Karpas-422 (cell line): ENCODE results near the gene EPHB1. TPM values are rescaled to one million over a fixed set of nuclear protein-coding genes. Genes with fewer than 3 reads are reported as not detected.

Experiments
- DNase-seq: peaks from one replicate; pipeline ENCODE4 v3.0.0-alpha.2; 2015
- H2AFZ ChIP-seq: fragments of 200-600 bp; sonication (generic); 2 replicates; pipeline ENCODE4 v1.6.1; 2014; ENCODE audit warnings: antibody characterized with exemption, low read length, mixed read lengths
- H3K27ac ChIP-seq: fragments of 200-600 bp; sonication (generic); 2 replicates; pipeline ENCODE4 v1.5.1; 2014; ENCODE audit warnings: mild to moderate bottlenecking, low read length, moderate library complexity
- H3K27me3 ChIP-seq: fragments of 200-600 bp; sonication (generic); 2 replicates; pipeline ENCODE4 v1.6.1; 2014; ENCODE audit warnings: low read length, mixed read lengths
- H3K36me3 ChIP-seq: fragments of 200-600 bp; sonication (generic); 2 replicates; pipeline ENCODE4 v1.6.1; 2014; ENCODE audit warnings: low read length, mixed read lengths; ENCODE audit not compliant: insufficient read depth
- H3K4me1 ChIP-seq: fragments of 200-600 bp; sonication (generic); 2 replicates; pipeline ENCODE4 v1.6.1; 2014; ENCODE audit warnings: mild to moderate bottlenecking, low read length, mixed read lengths
- H3K4me2 ChIP-seq: fragments of 200-600 bp; sonication (generic); 2 replicates; pipeline ENCODE4 v1.6.1; 2014; ENCODE audit warnings: low read length, low read depth, mild to moderate bottlenecking; ENCODE audit not compliant: poor library complexity, severe bottlenecking
- H3K4me3 ChIP-seq: fragments of 200-600 bp; sonication (generic); 2 replicates; pipeline ENCODE4 v1.5.1; 2014; ENCODE audit warnings: mild to moderate bottlenecking, antibody characterized with exemption, low read length, mixed read lengths
- H3K79me2 ChIP-seq: fragments of 200-600 bp; sonication (generic); 2 replicates; pipeline ENCODE4 v1.6.1; 2014; ENCODE audit warnings: mild to moderate bottlenecking, low read length, mixed read lengths
- H3K9ac ChIP-seq: fragments of 200-600 bp; sonication (generic); 2 replicates; pipeline ENCODE4 v1.6.0; 2014; ENCODE audit warnings: low read length
- H3K9me2 ChIP-seq: fragments of 200-600 bp; sonication (generic), shearing (Covaris generic); replicated peaks from 2 replicates; pipeline ENCODE4 v1.6.0; 2014; ENCODE audit warnings: mild to moderate bottlenecking, low read length, moderate library complexity; ENCODE audit not compliant: insufficient read depth
- H3K9me3 ChIP-seq: fragments of 300-700, 200-600 bp; sonication (generic); 2 replicates; pipeline ENCODE4 v1.6.1; 2014; ENCODE audit warnings: low read length, mixed read lengths
- H4K20me1 ChIP-seq: fragments of 200-600 bp; sonication (generic); 2 replicates; pipeline ENCODE4 v1.6.1; 2014; ENCODE audit warnings: mild to moderate bottlenecking, antibody characterized with exemption, low read length, low read depth; ENCODE audit not compliant: insufficient read depth
- total RNA-seq: library from RNA; depleted of rRNA; stranded (reverse); fragments of >200 nt; shearing (Covaris generic); gene quantifications from 2 replicates; pipeline ENCODE4 v1.2.3, GENCODE V29; 2014; ENCODE audit warnings: low replicate concordance

Gene EPHB1
- total RNA-seq, 1 experiment from 2014 or later, result 24.1 TPM

DNA sequence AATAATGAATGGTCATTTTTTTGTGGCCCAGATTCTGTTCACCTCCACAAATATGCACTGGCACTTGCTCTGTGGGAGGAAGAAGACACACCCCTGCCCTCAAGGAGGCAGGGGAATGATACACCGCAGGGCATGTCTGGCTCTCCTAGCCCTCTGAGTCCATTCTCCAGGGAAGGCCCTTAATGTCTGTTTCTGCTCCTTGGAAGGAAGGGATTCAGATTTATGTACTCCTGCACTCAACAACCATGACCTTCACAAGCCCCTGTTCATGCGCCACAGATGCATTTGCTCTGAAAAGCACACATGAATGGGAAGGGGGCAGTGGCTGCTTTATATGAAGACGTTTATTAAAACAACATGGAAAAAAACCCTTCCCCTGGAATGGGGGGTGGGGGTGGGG lies 333.8 kb downstream of the EPHB1 start:
- no peak overlapping the region for H3K27ac ChIP-seq
- no peaks in the 10 kb centered on the region for H3K36me3 ChIP-seq

GRCh38 chr3:135131290-135131689 lies 336.2 kb downstream of the EPHB1 start:
- no peaks in the 10 kb centered on the region for H3K36me3 ChIP-seq
- peaks cover 51% of the 10 kb centered on the region for H3K4me1 ChIP-seq
- no peaks in the 10 kb centered on the region for H3K79me2 ChIP-seq
- H3K4me2 ChIP-seq, result no peak overlapping the region
- H3K4me3 ChIP-seq, result no peak overlapping the region
- no peaks in the 10 kb centered on the region for H3K9me2 ChIP-seq
- DNase-seq, result no peak
- H3K9me3 ChIP-seq, result no peaks in the 10 kb centered on the region
- no peaks in the 10 kb centered on the region for H3K27me3 ChIP-seq
- H2AFZ ChIP-seq, result no peak overlapping the region
- peaks cover 6% of the 10 kb centered on the region; the same call in 1 of the 2 replicates for H4K20me1 ChIP-seq
- H3K9ac ChIP-seq, result no peak overlapping the region
- no peak overlapping the region for H3K27ac ChIP-seq

More for the DNA sequence above, 333.8 kb downstream of the EPHB1 start:
- Histone ChIP-seq H3K4me2 (no peak overlapping the region), H3K27me3 (no peaks in the 10 kb centered on the region), H3K4me1 (peaks cover 26% of the 10 kb centered on the region), H3K9me3 (no peaks in the 10 kb centered on the region), H3K4me3 (no peak overlapping the region), H3K9me2 (no peaks in the 10 kb centered on the region), H3K79me2 (no peaks in the 10 kb centered on the region), H2AFZ (no peak overlapping the region), H4K20me1 (peaks cover 24% of the 10 kb centered on the region), H3K9ac (no peak overlapping the region)
- DNase-seq, result no peak

DNA sequence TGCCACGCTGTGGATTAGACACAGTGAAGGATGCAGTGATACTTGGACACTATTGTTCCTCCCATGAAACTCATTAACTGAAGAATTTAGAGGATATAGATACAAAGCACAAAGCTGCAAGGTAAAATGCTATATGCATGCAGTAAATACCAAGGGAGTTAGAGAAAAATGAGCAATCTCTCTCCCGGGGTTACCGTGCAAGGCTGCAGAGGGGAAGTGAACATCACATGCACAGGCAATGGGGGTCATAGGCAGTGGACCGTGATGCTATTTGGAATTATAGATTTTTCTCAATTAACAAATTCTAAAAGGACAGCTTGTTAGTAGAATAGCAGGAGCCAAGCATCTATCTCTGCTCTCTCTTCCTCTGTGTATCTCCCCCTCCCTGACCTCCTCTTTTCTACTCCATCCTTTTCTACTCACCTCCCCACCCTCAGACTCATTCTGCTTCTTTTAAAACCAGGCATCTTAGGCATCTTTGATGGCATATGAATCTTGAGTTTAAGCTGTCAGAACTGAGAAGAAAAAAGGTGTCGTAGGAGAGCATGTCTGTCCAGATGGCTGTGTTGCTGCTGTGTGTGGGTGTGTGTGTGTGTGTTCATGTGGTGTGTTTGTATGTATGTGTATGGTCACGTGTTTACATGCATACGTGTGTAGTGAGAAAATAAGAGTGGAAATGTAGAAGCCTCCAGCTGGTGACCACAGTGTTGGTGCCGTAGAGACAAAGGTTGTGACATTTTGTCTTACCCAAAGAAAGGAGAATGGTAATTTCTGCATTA lies 339.0 kb downstream of the EPHB1 start:
- peaks cover 72% of the 10 kb centered on the region for H3K4me1 ChIP-seq
- peak; percentile 85 for DNase-seq
- no peak overlapping the region for H2AFZ ChIP-seq
- H3K4me3 ChIP-seq, result peak overlapping the region; percentile 44
- no peaks in the 10 kb centered on the region for H3K27me3 ChIP-seq
- H3K9me2 ChIP-seq, result no peaks in the 10 kb centered on the region
- no peaks in the 10 kb centered on the region for H3K36me3 ChIP-seq
- peak overlapping the region; percentile 84 for H3K27ac ChIP-seq
- H3K9me3 ChIP-seq, result no peaks in the 10 kb centered on the region
- peak overlapping the region; percentile 40 for H3K9ac ChIP-seq
- peak overlapping the region; percentile 73 for H3K4me2 ChIP-seq
- H4K20me1 ChIP-seq, result peaks cover 6% of the 10 kb centered on the region; the same call in 1 of the 2 replicates
- no peaks in the 10 kb centered on the region for H3K79me2 ChIP-seq

DNA sequence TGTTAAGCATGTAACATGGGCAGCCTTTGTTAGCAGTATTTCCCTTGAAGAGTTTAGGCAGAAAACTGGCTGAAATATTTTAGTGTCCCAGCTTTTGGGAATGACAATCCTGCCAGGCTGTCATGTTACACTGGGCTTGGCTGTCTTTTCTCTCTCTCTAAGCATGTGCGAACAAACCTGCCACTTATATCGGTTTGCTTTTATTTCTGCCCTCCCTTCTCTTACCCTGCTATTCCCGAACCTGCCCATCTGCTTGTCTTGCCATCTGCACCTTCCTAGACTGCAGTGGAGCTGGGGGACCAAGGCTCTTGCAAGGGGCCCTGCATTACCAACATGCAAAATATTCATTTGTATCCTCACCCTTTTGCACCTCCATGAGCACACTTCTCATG lies 339.6 kb downstream of the EPHB1 start:
- DNase-seq, result peak; percentile 87
- peaks cover 72% of the 10 kb centered on the region for H3K4me1 ChIP-seq
- H3K9ac ChIP-seq, result peak overlapping the region; percentile 40
- H3K4me2 ChIP-seq, result peak overlapping the region; percentile 73
- peak overlapping the region; percentile 84 for H3K27ac ChIP-seq
- no peaks in the 10 kb centered on the region for H3K9me3 ChIP-seq
- peak overlapping the region; percentile 44; the same call in 1 of the 2 replicates for H3K4me3 ChIP-seq
- H3K9me2 ChIP-seq, result no peaks in the 10 kb centered on the region
- no peaks in the 10 kb centered on the region for H3K36me3 ChIP-seq
- no peak overlapping the region for H2AFZ ChIP-seq
- peaks cover 1% of the 10 kb centered on the region; the same call in 1 of the 2 replicates for H4K20me1 ChIP-seq
- H3K79me2 ChIP-seq, result no peaks in the 10 kb centered on the region
- H3K27me3 ChIP-seq, result no peaks in the 10 kb centered on the region

DNA sequence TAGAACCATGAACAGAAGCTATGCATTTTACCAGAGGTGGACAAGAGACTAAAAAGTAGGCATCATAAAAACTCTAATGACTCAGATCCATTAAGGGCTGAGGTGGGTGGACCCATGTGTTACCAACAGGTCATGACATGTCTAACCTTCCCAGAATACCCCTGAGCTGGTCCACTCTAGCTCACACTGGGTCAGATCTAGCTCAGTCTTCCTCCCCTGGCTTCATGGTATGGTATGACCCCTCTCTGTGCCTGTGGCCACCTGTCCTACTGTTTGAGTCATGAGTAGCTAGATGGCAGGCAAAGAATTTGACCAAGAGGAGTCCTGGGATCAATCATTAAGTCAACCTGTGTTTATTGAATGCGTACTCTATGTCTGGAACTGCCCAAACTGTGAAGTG lies 340.4 kb downstream of the EPHB1 start:
- DNase-seq, result no peak
- no peaks in the 10 kb centered on the region for H3K9me3 ChIP-seq
- H3K4me3 ChIP-seq, result peak overlapping the region; percentile 5; the same call in 1 of the 2 replicates
- H3K9ac ChIP-seq, result no peak overlapping the region; the same call in 1 of the 2 replicates
- H3K36me3 ChIP-seq, result no peaks in the 10 kb centered on the region
- H3K4me2 ChIP-seq, result peak overlapping the region; percentile 8
- H2AFZ ChIP-seq, result no peak overlapping the region
- H4K20me1 ChIP-seq, result no peaks in the 10 kb centered on the region
- H3K4me1 ChIP-seq, result peaks cover 74% of the 10 kb centered on the region
- H3K27me3 ChIP-seq, result no peaks in the 10 kb centered on the region
- peak overlapping the region; percentile 84; the same call in 1 of the 2 replicates for H3K27ac ChIP-seq
- no peaks in the 10 kb centered on the region for H3K79me2 ChIP-seq
- no peaks in the 10 kb centered on the region for H3K9me2 ChIP-seq

DNA sequence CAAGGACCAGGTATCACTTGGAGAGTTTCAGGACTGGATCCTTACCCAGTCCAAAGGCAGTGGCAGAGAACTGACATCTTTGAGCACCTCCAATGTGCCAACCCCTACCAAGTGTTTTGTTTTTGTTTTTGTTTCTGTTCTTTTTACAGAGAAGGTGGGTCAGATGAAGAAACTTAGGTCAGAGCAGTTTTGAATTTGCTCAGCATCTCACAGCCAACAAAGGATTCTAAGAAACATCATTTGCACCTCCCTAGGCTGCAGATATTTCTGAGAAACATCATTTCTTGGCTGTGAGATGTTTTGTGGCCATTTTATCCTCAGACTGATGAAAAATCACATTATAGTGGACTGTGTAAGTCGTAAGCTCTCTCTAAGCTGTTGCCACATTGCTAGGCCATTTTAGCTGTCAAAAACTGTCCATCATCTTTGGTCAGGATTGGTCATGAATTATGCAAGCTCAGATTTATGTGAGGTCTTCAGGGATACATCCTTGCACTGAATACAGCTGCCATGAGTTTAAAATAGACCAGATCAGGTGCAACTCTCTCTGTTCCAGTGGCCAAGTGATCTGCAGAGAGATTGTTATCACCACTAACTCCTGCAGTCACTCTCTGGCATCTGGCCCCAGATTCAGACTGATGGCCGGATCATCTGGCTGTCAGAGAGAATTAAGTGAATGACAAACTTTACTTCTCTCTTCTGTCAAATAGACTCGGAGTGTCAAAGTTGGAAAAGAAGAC lies 341.5 kb downstream of the EPHB1 start:
- H3K27me3 ChIP-seq, result no peaks in the 10 kb centered on the region
- H3K27ac ChIP-seq, result peak overlapping the region; percentile 84
- H3K79me2 ChIP-seq, result no peaks in the 10 kb centered on the region
- no peaks in the 10 kb centered on the region for H3K36me3 ChIP-seq
- H3K9me3 ChIP-seq, result no peaks in the 10 kb centered on the region
- H3K4me1 ChIP-seq, result peaks cover 81% of the 10 kb centered on the region
- peak overlapping the region; percentile 12 for H3K4me2 ChIP-seq
- no peak overlapping the region for H3K4me3 ChIP-seq
- DNase-seq, result peak; percentile 60
- H4K20me1 ChIP-seq, result no peaks in the 10 kb centered on the region
- H2AFZ ChIP-seq, result no peak overlapping the region
- H3K9me2 ChIP-seq, result no peaks in the 10 kb centered on the region
- H3K9ac ChIP-seq, result no peak overlapping the region

DNA sequence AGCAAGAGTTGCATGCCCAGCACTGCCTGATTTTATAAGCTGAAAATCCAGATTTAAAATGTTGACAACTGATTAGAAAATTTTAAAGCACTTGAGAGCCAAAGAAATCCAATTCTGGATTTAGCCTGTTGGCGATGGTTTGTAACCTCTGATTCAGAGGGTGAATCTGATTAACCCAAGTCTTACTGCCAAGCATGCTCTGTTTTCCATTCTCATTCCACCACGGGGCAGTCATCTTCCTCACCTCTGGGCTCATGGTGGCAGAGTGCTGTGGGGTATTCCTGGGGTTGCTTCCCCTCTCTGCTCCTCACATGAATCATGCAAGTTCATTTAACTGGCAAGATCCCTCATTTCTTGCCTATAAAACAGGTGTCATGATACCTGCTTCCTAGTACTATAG lies 342.2 kb downstream of the EPHB1 start:
- Histone ChIP-seq H3K9me2 (no peaks in the 10 kb centered on the region), H3K36me3 (no peaks in the 10 kb centered on the region), H3K4me1 (peaks cover 81% of the 10 kb centered on the region), H3K4me3 (no peak overlapping the region), H3K79me2 (no peaks in the 10 kb centered on the region), H3K9ac (no peak overlapping the region), H3K27ac (peak overlapping the region; percentile 50; the same call in 1 of the 2 replicates), H2AFZ (no peak overlapping the region), H3K4me2 (peak overlapping the region; percentile 12), H3K9me3 (no peaks in the 10 kb centered on the region), H4K20me1 (no peaks in the 10 kb centered on the region; the same call in 1 of the 2 replicates), H3K27me3 (no peaks in the 10 kb centered on the region)
- DNase-seq, result no peak

GRCh38 chr3:135138776-135139175 lies 343.7 kb downstream of the EPHB1 start:
- Histone ChIP-seq H3K27ac (no peak overlapping the region), H3K79me2 (no peaks in the 10 kb centered on the region), H3K4me1 (peaks cover 81% of the 10 kb centered on the region), H2AFZ (no peak overlapping the region), H3K4me3 (no peak overlapping the region), H3K36me3 (no peaks in the 10 kb centered on the region), H3K9me3 (no peaks in the 10 kb centered on the region), H3K9ac (no peak overlapping the region), H4K20me1 (no peaks in the 10 kb centered on the region; the same call in 1 of the 2 replicates), H3K9me2 (no peaks in the 10 kb centered on the region), H3K27me3 (no peaks in the 10 kb centered on the region), H3K4me2 (no peak overlapping the region)
- no peak for DNase-seq
